RKO (cell line): ENCODE data around the gene PET100.

Experiments used
- DNase-seq: peaks from one replicate; pipeline ENCODE4 v3.0.0-alpha.2; 2016; ENCODE audit warnings: low spot score

Gene PET100

GRCh38 chr19:7612282-7613274 is 17.0 kb upstream of the PET100 start:
- DNase-seq, result no peak

GRCh38 chr19:7614859-7615741 is 14.5 kb upstream of the PET100 start:
- no peak for DNase-seq

DNA sequence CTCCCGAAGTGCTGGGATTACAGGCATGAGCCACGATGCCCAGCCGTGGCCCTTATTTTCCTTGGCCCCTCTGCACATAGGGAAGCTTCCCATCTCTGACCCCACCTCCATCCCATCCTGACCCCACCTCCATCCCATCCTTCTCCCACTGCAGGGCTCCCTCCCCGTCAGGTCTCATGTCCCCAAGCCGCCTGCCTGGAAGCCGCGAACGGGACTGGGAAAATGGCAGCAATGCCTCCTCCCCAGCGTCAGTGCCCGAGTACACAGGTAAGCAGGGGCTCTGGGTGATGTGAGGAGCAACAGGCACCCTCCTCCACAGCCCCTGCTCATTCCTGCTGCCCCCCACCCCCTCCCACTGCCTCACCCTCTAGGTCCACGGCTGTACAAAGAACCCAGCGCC is 12.4 kb upstream of the PET100 start:
- no peak for DNase-seq

GRCh38 chr19:7617735-7618134 is 11.9 kb upstream of the PET100 start:
- DNase-seq, result no peak

GRCh38 chr19:7618348-7618747 is 11.2 kb upstream of the PET100 start:
- no peak for DNase-seq

GRCh38 chr19:7618771-7619510 is 10.7 kb upstream of the PET100 start:
- DNase-seq, result no peak

DNA sequence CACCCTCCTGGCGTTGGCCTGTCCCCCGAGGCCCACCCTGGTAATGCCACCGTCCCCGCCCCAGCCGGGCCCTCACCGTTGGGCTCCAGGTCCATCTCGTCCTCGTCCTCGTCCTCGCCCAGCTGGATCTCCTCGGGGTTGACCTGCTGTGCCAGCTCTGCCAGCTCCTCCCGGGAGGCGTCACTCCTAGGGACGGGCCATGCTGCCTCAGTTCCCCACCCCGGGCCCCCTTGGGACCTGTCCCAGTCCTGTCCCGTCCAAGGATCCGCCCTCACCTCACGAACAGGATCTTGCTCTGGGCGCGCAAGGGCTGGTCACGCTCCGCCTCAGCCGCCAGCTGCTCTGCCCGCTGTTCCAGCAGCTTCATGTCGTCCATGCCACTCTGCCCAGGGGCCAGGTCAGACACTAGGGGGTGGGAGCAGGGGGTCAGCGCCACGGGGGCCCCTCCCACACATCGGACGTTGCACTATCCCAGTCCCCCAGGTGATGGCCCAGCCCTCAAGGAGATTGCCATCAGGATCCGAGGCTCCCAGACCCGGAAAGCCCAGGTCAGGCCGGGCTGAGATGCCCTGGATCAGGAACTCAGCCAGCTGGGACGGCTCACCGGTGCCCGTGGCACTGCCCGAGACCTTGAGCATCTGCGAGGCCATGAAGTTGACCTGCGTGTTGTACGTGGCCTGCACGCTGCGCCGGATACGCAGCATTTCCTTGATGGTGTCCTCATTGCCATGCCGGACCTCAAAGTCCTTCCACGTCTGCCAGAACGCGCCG is 9.7 kb upstream of the PET100 start:
- no peak for DNase-seq

DNA sequence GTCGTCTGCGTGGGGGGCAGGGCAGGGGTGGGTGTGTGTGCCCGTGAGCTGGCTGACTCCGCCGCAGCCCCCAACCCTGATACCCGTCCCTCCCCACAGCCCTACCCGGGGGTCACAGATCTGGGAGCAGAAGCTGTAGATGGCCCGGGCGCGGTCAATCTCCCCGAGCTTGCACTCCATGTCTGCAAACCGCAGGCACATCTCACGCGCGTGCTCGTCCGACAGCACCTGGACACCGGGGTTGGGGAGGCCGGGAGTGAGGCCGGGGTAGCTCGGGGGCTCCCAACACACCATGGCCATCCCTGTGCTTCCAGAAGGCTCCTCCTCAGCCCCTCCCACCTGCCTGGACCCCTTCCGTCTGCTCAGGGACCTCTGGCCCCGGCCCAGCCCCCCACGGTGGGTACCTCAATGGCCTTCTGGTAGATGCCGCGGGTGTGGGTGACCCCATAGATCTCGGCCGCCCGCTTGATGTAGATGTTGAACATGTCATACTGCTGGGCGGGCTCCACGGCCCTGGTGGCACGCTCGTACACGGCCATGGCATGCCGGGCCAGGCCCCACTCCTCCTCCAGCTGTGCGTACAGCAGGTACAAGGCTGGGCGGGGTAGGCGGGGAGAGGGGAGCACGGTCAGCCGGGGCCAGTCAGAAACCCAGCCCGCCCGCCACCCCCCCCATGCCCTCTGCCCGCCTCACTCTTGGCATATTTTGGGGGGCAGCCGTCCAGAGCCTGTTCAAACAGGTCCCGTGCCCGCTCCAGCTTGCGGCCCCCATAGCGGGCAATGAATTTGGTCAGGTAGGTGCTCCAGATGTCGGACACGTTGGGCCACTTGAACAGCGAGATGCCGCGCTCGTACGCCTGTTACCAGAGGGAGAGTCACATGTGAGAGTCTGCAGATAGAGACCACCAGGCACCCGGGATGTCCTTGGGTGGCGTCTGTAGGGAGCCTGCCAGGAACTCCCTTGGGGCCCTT is 8.9 kb upstream of the PET100 start:
- no peak for DNase-seq

GRCh38 chr19:7622933-7623685 is 6.5 kb upstream of the PET100 start:
- no peak for DNase-seq

DNA sequence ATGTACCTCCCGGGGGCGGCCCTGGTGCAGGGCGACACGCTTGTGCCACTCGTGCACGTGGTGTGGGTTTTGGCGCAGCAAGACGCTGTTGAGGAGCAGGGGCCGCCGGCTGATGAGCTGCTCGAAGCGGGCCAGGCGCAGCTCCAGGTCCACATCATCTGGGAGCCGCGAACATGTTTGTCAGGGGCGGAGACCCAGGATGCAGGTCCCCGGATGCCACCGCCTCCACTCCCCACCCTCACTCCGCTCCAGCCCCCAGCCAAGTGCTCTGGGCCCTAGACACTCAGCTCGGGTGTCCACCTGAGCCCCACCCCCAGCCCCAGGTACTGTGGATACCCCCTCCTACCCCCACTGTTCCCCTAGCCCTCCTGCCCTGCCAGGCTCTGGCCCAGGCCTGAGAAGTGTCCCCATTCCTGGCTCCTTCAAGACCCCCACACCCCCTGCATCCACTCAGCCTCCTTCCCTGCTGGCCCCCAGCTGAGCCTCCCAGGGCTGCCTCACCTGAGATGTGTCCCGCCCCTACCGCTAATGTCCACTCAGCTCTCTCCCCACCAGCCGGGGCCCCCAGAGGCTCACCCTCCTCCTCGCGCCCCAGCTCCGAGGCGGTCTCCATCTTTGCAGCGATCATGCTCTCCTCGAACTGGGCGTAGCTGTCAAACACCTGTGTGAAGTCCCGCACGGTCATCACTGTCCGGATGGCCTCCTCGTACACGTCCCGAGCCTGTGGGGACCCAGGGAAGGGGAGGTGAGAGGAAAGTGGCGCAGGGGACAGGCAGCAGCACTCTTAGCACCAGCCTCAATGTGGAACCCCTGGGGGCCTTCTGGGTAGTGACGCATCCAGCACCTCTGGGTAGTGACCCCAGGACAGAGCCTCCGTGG is 5.6 kb upstream of the PET100 start:
- no peak for DNase-seq

GRCh38 chr19:7624810-7625209 is 4.8 kb upstream of the PET100 start:
- DNase-seq, result no peak

DNA sequence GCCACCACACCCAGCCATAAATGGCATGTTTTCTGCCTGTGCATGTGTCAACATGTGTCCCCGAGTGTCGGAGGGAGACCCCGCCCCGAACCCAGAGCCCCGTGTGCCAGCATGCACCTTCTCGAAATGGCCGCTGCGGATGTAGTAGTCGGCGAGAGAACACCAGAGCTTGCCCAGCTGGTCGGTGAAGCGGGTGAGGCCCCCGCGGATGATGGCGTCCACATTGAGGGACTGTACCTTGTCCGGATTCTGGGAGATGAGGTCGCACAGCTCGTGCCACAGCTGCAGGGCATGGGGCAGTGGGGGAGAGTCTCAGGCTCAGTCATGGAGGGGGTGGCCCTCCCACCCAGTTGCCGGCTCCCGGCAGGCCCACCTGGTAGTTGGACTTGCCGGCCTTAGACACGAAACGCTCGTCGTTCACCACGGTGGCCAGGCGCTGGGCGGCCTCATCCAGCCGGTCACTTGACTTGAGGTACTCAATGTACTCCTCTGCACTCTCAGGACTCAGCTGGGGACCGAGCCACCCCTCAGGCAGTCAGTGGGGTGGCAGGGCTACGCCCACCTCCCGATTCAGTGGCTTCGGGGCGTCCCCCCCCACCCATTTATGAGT is 3.7 kb upstream of the PET100 start:
- no peak for DNase-seq

- DNase-seq, result no peak
These were observed 2.4 kb upstream of the PET100 start for GRCh38 chr19:7627166-7627565.

DNA sequence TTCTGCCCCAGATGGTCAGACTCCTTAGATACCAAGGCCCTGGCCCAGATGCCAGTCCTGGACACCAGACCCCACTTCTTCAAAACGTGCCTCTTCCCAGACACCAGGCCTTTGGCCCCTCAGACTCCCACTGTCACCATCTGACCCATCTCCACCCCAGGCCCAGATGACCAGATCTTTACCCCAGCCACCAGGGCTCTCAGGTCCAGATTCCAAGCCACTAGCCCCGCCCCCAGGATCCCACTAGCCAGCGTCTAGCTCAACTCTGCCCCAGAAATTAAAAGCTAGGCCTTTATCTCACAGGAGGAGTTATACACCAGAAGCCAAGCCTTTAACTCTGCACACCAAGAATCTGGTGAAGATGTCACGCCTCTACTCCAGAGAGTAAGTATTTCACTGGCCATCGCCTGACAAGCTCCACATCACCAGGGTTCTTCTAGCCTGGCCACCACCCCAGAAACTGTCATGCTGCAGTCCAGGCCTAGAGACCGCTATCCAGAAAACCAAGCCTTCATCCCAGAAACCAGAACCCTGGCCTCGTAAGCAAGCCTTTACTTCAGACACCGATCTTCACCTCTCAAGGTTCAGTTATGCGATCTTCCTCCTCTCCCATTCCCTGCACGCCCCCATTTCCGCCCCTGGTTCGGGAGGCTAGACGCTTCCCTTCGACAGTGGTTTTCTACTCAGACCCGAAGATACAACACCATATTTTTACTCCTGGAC is 843 bp upstream of the PET100 start:
- DNase-seq, result no peak

DNA sequence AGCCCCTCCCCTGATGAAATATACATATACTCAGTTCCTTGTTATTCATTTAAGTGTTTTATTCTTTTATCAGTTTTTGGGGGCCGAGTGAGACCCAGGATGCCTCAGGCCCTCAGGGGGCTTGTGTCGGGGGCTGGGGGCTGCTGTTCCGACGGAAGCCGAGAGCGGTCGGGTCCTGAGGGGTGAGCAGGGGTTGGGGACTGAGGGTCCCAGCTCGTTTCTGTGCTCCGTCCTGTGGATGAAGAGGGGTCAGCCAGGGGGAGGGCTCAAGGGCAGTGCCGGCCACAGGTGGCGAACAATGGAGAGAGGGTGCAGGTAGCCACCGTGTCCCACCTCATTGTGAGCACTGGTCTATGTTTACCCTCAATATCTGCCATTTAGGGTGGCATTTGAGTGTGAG is 2.0 kb downstream of the PET100 start:
- no peak for DNase-seq

- DNase-seq, result no peak
These were observed 3.0 kb downstream of the PET100 start for GRCh38 chr19:7632340-7633203.
